UCSD-AML1 (cell line): ENCODE results near the gene NEDD8.

ENCODE experiments used
- DNase-seq: peaks from one replicate; lab custom pipeline; 2025; ENCODE audit not compliant: unreplicated experiment; lab: John Stamatoyannopoulos, UW

Gene NEDD8

GRCh38 chr14:24198814-24199524 lies 33.2 kb downstream of the NEDD8 start:
- no peak for DNase-seq

DNA sequence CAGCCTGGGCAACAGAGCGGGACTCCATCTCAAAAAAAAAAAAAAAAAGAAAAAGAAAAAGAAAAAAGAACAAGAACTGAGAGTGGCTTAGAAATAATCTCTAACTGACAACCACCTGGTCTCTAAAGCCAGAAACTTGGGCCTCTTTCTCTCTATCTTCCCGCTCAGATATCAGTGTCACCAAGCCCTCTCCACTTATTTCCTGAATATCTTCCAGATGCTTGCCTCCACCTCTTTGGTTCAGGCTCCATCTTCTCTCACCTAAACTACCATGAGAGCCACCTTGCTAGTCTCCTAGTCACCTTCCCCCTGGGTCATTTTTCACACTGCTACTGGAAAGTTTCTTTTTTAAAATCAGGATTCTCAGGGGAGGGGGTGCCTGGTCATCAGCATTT lies 35.1 kb downstream of the NEDD8 start:
- DNase-seq: no peak

GRCh38 chr14:24196071-24197055 lies 35.8 kb downstream of the NEDD8 start:
- no peak for DNase-seq

DNA sequence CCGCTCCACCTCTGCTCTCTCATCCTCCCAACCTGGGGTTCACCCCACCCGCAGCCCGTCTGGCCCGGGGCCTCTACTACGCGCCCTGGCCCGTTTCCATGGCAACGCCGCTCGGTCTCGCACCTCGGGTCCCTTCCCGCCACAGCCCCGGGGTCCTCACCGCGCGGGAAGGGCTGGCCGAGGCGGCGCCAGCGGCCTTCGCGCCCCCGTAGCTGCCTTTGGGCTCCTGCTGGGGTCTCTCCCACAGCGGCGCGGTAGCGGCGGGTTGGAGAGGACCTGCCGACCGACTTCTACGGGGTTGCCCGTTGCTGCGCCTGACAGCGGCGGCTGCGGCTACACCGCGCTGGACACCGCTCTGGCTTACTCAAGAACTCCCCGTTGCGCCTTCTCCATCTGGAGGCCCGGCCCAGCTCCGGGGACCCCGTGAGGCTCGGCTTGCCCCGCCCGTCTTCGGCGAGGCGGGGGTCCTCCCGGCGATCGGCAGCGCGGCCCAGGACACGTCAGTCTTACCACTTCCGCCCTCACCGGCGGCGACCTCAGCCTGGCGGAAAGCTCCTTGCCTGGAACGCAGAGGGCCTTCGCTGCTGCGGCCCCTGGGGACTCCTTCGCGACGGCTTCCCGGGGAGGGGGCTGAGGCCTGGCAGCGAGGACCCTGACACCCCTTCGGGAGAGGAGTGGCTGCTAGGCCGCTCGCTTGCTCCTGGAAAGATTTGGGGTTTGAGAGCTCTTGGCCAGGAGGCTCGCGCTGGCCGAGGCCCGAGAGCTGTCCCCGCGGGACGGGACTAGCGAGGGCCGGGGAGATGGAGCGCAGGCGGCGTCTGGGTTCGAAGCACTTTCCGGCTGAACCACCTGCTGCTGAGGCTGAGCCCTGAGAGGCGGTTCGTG lies 36.7 kb downstream of the NEDD8 start, which contains the start of gene TM9SF1:
Gene TM9SF1 (minus strand): TSS at position 256 of the 885 bp plus-strand sequence. CDS start 422 bp downstream, outside the sequence.
- peak; percentile 86 for DNase-seq

- no peak for DNase-seq
These were observed 37.3 kb downstream of the NEDD8 start for GRCh38 chr14:24194873-24195185.

GRCh38 chr14:24194186-24194872 lies 37.8 kb downstream of the NEDD8 start:
- DNase-seq: no peak

DNA sequence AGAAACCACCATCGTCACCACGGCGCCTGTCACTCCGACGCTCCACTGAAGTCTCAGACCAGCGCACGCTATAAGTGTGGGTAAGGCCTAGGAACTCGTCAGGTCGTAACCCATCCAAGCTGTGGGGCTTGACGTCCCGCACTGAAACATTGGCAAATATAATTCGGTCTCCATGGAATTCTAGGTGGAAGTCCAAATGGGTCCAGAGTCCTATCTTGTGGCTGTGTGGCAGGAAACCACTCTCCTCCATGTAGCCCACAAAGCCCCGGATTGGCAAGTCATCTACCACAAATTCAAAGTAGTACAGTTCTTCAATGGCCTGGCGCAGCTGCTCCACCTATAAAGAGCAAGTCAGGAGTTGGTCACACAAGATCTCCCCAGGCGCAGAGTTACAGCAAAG lies 39.2 kb downstream of the NEDD8 start:
- no peak for DNase-seq

GRCh38 chr14:24190416-24190815 lies 41.8 kb downstream of the NEDD8 start:
- DNase-seq: no peak

GRCh38 chr14:24189460-24189859 lies 42.7 kb downstream of the NEDD8 start:
- DNase-seq: no peak

DNA sequence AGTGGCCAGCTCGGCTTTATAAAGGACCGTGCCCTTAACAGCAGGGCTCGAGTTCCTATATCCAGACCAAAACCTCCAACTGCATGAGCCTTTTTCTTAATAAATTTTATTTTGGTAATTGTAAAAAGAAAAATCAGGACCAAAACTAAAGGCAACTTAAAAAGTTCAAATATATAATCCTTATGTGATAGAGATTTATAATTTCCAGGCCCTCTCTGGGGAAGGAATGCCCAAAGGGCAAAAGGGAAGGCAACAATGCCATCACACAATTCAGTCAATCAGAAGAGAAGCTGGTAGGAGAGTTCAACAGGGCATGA lies 43.1 kb downstream of the NEDD8 start:
- no peak for DNase-seq

- DNase-seq: peak; percentile 94
These were observed 43.7 kb downstream of the NEDD8 start, which contains the start of gene IPO4 for GRCh38 chr14:24188251-24189058. IPO4 (minus strand) TSS chr14:24188816; CDS start chr14:24188787, 29 bp downstream.

- DNase-seq: no peak
These were observed 44.6 kb downstream of the NEDD8 start for GRCh38 chr14:24187539-24187915.

DNA sequence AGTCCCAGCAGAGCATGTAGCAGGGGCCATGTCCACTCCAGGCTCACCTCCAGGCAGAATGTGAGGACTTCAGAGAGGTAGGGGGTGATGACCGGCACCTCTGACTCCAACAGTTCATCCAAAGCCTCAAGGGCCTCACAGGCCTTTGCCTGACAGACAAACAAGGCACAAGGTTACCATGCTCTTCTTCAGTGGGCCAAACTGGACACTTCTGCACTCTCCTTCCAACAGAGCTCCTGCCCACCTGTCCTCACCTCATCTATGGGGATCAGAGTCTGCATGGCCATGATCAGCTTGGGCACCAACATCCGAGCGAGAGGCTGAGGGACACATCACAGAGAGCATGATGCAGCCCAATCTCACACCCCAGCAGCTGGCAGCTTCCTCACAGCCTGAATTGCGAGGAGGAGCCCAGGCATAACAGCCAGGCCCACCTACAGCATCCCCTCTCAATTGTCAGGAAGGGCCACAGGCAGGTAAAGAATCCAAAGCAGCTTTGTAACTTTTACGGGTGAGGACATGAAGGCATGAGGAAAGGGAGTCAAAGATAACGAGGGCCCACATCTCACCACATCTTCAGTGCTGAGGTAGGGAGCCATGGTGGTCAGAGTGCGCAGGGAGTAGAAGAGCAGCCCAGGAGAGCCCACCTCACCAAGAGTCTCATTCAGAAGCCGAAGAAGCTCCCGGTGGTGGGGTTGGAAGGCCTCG lies 45.2 kb downstream of the NEDD8 start:
- no peak for DNase-seq

DNA sequence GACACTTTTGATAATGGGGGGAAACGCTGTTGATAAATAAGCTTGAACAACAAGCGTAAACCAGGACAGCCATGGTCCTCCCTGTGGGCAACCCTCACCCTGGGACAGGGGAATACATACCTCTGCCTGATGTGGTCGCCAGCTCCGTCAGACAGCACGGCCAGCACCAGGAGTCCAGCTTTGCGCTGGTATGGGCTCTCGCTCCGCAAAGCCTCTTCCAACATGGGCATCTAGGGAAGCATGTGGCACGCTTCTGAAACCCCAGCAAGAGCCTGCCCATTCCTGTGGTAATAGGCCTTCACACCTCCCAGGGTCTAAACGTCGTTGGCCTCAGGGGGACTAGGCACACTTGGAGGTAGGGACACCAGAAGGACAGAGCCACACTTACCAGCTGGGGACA lies 46.4 kb downstream of the NEDD8 start:
- DNase-seq: no peak

DNA sequence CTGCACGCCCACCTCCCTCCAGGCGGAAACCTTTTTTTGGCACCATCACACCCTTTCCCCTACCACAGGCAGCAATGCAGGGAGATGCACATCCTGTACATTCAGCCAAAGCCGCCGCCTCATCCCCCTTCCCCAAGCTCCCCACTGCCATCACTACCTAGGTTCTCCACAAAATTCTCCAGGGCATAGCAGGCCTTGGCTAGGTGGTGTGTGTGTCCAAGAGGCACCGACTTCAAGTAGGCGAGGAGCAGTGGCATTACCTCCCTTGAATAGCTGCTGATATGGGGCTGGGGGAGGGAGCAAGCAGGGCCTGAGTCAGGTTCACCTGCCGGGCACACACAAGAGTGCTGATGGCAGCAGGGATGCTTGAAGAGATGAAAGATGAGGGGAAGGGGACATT lies 47.1 kb downstream of the NEDD8 start:
- no peak for DNase-seq

DNA sequence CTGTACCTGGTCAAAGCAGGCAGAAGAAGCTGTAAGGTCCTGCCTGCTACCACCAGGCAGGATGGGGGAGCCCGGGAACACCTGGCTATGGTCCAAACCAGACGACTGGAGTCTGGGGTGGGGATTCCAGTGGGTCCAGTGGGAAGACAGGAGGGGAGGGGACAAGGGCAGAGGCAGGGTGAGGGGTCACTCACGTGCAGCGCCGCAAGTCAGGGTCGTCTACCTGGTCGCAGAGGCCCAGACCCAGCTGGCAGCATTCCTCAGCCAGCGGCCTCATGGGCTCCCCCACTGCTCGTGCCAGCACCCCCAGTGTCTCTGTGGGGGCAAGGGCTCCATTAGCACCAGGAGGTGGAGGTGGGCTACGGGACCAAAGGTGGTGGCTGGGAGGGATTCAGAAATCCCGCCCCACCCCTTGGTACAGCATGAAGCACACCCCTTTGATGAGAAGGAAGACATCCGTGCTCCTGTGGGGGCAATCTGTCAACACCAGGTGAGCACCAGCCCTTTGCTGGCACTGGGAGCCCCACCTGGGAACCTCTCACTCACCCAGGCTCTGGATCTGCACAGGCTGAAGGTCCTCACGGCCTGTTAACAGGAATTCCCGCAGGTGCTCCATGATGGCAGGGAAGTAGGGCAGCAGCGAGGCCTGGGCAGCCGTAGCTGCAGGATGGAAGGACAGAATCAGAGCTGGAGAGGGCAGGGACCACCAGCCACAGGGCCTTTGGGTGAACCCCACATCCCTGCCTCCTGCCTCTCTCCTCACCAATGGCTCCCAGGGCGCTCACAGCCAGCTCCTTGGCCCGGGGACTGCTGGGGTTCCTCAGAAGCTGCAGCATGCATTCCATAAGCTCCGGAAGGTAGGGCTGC lies 47.8 kb downstream of the NEDD8 start:
- no peak for DNase-seq

- DNase-seq: no peak
These were observed 49.1 kb downstream of the NEDD8 start for GRCh38 chr14:24183014-24183481.
